Dermis blood vessel endothelial cell (primary cell): ENCODE results near the gene STARD13. TPM values are rescaled to one million over a fixed set of nuclear protein-coding genes. Genes with fewer than 3 reads are reported as not detected.
A peak's percentile ranks its signal among the peaks of the same experiment; 100 is the strongest.
"Not testable (repeated sequence)": the region's sequence is repeated elsewhere in the genome, so short reads cannot be mapped to it uniquely, and the experiment has no call there.

Experiments
- DNase-seq: peaks from one replicate; pipeline ENCODE4 v3.0.0; 2010
- total RNA-seq: library from RNA; depleted of rRNA; stranded (reverse); fragments of >200 nt; gene quantifications from 2 replicates; pipeline ENCODE4 v1.2.3, GENCODE V29; 2014

Gene STARD13
- total RNA-seq, 1 donor from 2014 or later = 27.7 TPM

GRCh38 chr13:33250609-33251008 lies 34.9 kb downstream of the STARD13 start:
- DNase-seq = no peak

GRCh38 chr13:33249894-33250293 lies 35.7 kb downstream of the STARD13 start:
- DNase-seq = no peak

- DNase-seq = peak; percentile 87
Measured at GRCh38 chr13:33249066-33249465, 36.5 kb downstream of the STARD13 start.

- no peak for DNase-seq
Measured at GRCh38 chr13:33245505-33246158, 39.9 kb downstream of the STARD13 start.

GRCh38 chr13:33244907-33245287 lies 40.7 kb downstream of the STARD13 start:
- no peak for DNase-seq

- DNase-seq = no peak
Measured at GRCh38 chr13:33244210-33244906, 41.2 kb downstream of the STARD13 start.

GRCh38 chr13:33242984-33243617 lies 42.5 kb downstream of the STARD13 start:
- DNase-seq = no peak

- DNase-seq = not testable (repeated sequence)
Measured at GRCh38 chr13:33242372-33242771, 43.2 kb downstream of the STARD13 start.

GRCh38 chr13:33236021-33236420 lies 49.5 kb downstream of the STARD13 start:
- DNase-seq = peak; percentile 54

- no peak for DNase-seq
Measured at GRCh38 chr13:33235564-33235963, 50.0 kb downstream of the STARD13 start.

GRCh38 chr13:33235078-33235477 lies 50.5 kb downstream of the STARD13 start:
- DNase-seq = peak; percentile 55

GRCh38 chr13:33233547-33233946 lies 52.0 kb downstream of the STARD13 start:
- DNase-seq = no peak

GRCh38 chr13:33232883-33233282 lies 52.7 kb downstream of the STARD13 start:
- no peak for DNase-seq

- no peak for DNase-seq
Measured at GRCh38 chr13:33231339-33231738, 54.2 kb downstream of the STARD13 start.

GRCh38 chr13:33230178-33230881 lies 55.2 kb downstream of the STARD13 start:
- peak; percentile 34 for DNase-seq

- DNase-seq = no peak
Measured at GRCh38 chr13:33229446-33230177, 55.9 kb downstream of the STARD13 start.

GRCh38 chr13:33228648-33229445 lies 56.7 kb downstream of the STARD13 start:
- DNase-seq = peak; percentile 77

GRCh38 chr13:33227927-33228647 lies 57.5 kb downstream of the STARD13 start:
- DNase-seq = no peak

- no peak for DNase-seq
Measured at GRCh38 chr13:33224686-33225085, 60.9 kb downstream of the STARD13 start.

GRCh38 chr13:33224191-33224590 lies 61.4 kb downstream of the STARD13 start:
- no peak for DNase-seq

- no peak for DNase-seq
Measured at GRCh38 chr13:33219926-33220325, 65.6 kb downstream of the STARD13 start.
